ENCODE data around the gene KIF25. TPM values are rescaled to one million over a fixed set of nuclear protein-coding genes. Genes with fewer than 3 reads are reported as not detected.

Gene KIF25
- total RNA-seq, 1 donor from 2014 or later, result not detected

- Mint-ChIP-seq H3K27ac (no peak overlapping the region), H3K27me3 (no peaks in the 10 kb centered on the region), H3K4me1 (no peaks in the 10 kb centered on the region), H3K36me3 (ENCODE audit: low read depth) (no peaks in the 10 kb centered on the region), H3K4me3 (no peak overlapping the region), H3K9me3 (peaks cover 18% of the 10 kb centered on the region)
- no peak for DNase-seq
- intact Hi-C loops (cut with micrococcal nuclease), result no loop called here
Measured at GRCh38 chr6:168011291-168011690, 13.8 kb downstream of the KIF25 start.

- Mint-ChIP-seq H3K4me1 (no peaks in the 10 kb centered on the region), H3K36me3 (ENCODE audit: low read depth) (no peaks in the 10 kb centered on the region), H3K9me3 (peaks cover 18% of the 10 kb centered on the region), H3K27ac (no peak overlapping the region), H3K27me3 (no peaks in the 10 kb centered on the region), H3K4me3 (no peak overlapping the region)
- DNase-seq, result no peak
- intact Hi-C loops (cut with micrococcal nuclease), result no loop called here
Measured at GRCh38 chr6:168012431-168013249, 15.2 kb downstream of the KIF25 start.

- intact Hi-C loops (cut with micrococcal nuclease), result no loop called here
- no peak overlapping the region for H3K4me3 Mint-ChIP-seq
- DNase-seq, result no peak
- H3K27me3 Mint-ChIP-seq, result no peaks in the 10 kb centered on the region
- no peaks in the 10 kb centered on the region for H3K4me1 Mint-ChIP-seq
- H3K27ac Mint-ChIP-seq, result no peak overlapping the region
- peaks cover 18% of the 10 kb centered on the region for H3K9me3 Mint-ChIP-seq
- no peaks in the 10 kb centered on the region for H3K36me3 Mint-ChIP-seq (ENCODE audit: low read depth)
Measured at GRCh38 chr6:168013250-168013915, 15.9 kb downstream of the KIF25 start.

GRCh38 chr6:168014428-168014827 is 17.0 kb downstream of the KIF25 start:
- Mint-ChIP-seq H3K4me3 (no peak overlapping the region), H3K27me3 (no peaks in the 10 kb centered on the region), H3K36me3 (ENCODE audit: low read depth) (no peaks in the 10 kb centered on the region), H3K9me3 (peaks cover 21% of the 10 kb centered on the region), H3K4me1 (no peaks in the 10 kb centered on the region), H3K27ac (no peak overlapping the region)
- intact Hi-C loops (cut with micrococcal nuclease), result no loop called here
- no peak for DNase-seq

- DNase-seq, result no peak
- no peak overlapping the region for H3K27ac Mint-ChIP-seq
- no peaks in the 10 kb centered on the region for H3K36me3 Mint-ChIP-seq (ENCODE audit: low read depth)
- H3K9me3 Mint-ChIP-seq, result peaks cover 17% of the 10 kb centered on the region
- no peaks in the 10 kb centered on the region for H3K4me1 Mint-ChIP-seq
- no peak overlapping the region for H3K4me3 Mint-ChIP-seq
- intact Hi-C loops (cut with micrococcal nuclease), result no loop called here
- H3K27me3 Mint-ChIP-seq, result no peaks in the 10 kb centered on the region
Measured at GRCh38 chr6:168015009-168015408, 17.5 kb downstream of the KIF25 start.

- intact Hi-C loops (cut with micrococcal nuclease), result no loop called here
- DNase-seq, result no peak
- H3K36me3 Mint-ChIP-seq (ENCODE audit: low read depth), result no peaks in the 10 kb centered on the region
- peaks cover 17% of the 10 kb centered on the region for H3K9me3 Mint-ChIP-seq
- no peaks in the 10 kb centered on the region for H3K27me3 Mint-ChIP-seq
- no peak overlapping the region for H3K4me3 Mint-ChIP-seq
- H3K4me1 Mint-ChIP-seq, result no peaks in the 10 kb centered on the region
- H3K27ac Mint-ChIP-seq, result no peak overlapping the region
Measured at GRCh38 chr6:168015482-168016175, 18.2 kb downstream of the KIF25 start.

GRCh38 chr6:168016176-168016620 is 18.7 kb downstream of the KIF25 start:
- Mint-ChIP-seq H3K27ac (no peak overlapping the region), H3K4me1 (no peaks in the 10 kb centered on the region), H3K9me3 (peaks cover 12% of the 10 kb centered on the region), H3K4me3 (no peak overlapping the region), H3K36me3 (ENCODE audit: low read depth) (no peaks in the 10 kb centered on the region), H3K27me3 (no peaks in the 10 kb centered on the region)
- DNase-seq, result no peak
- intact Hi-C loops (cut with micrococcal nuclease), result no loop called here

- no peak for DNase-seq
- Mint-ChIP-seq H3K36me3 (ENCODE audit: low read depth) (no peaks in the 10 kb centered on the region), H3K27ac (no peak overlapping the region), H3K4me1 (no peaks in the 10 kb centered on the region), H3K27me3 (no peaks in the 10 kb centered on the region), H3K4me3 (no peak overlapping the region), H3K9me3 (peaks cover 7% of the 10 kb centered on the region)
- intact Hi-C loops (cut with micrococcal nuclease), result no loop called here
Measured at GRCh38 chr6:168016721-168017525, 19.5 kb downstream of the KIF25 start.

GRCh38 chr6:168017629-168018028 is 20.2 kb downstream of the KIF25 start:
- intact Hi-C loops (cut with micrococcal nuclease), result no loop called here
- DNase-seq, result no peak
- no peaks in the 10 kb centered on the region for H3K4me1 Mint-ChIP-seq
- no peak overlapping the region for H3K4me3 Mint-ChIP-seq
- H3K9me3 Mint-ChIP-seq, result peaks cover 4% of the 10 kb centered on the region
- no peaks in the 10 kb centered on the region for H3K36me3 Mint-ChIP-seq (ENCODE audit: low read depth)
- H3K27me3 Mint-ChIP-seq, result no peaks in the 10 kb centered on the region
- no peak overlapping the region for H3K27ac Mint-ChIP-seq

- no peak overlapping the region for H3K4me3 Mint-ChIP-seq
- intact Hi-C loops (cut with micrococcal nuclease), result no loop called here
- H3K27ac Mint-ChIP-seq, result no peak overlapping the region
- no peaks in the 10 kb centered on the region for H3K27me3 Mint-ChIP-seq
- no peaks in the 10 kb centered on the region for H3K4me1 Mint-ChIP-seq
- H3K9me3 Mint-ChIP-seq, result peaks cover 4% of the 10 kb centered on the region
- DNase-seq, result no peak
- no peaks in the 10 kb centered on the region for H3K36me3 Mint-ChIP-seq (ENCODE audit: low read depth)
Measured at GRCh38 chr6:168018664-168019063, 21.2 kb downstream of the KIF25 start.

- intact Hi-C loops (cut with micrococcal nuclease), result no loop called here
Measured at GRCh38 chr6:168020242-168020641, 22.8 kb downstream of the KIF25 start.

GRCh38 chr6:168021581-168021980 is 24.1 kb downstream of the KIF25 start:
- peaks cover 4% of the 10 kb centered on the region for H3K9me3 Mint-ChIP-seq
- no peaks in the 10 kb centered on the region for H3K36me3 Mint-ChIP-seq (ENCODE audit: low read depth)
- H3K27ac Mint-ChIP-seq, result no peak overlapping the region

More at GRCh38 chr6:168020242-168020641, 22.8 kb downstream of the KIF25 start:
- Mint-ChIP-seq H3K9me3 (peaks cover 4% of the 10 kb centered on the region), H3K4me3 (no peak overlapping the region), H3K27me3 (no peaks in the 10 kb centered on the region), H3K27ac (no peak overlapping the region), H3K36me3 (ENCODE audit: low read depth) (no peaks in the 10 kb centered on the region), H3K4me1 (no peaks in the 10 kb centered on the region)
- no peak for DNase-seq

GRCh38 chr6:168022488-168023321 is 25.2 kb downstream of the KIF25 start:
- Mint-ChIP-seq H3K4me3 (no peak overlapping the region), H3K36me3 (ENCODE audit: low read depth) (no peaks in the 10 kb centered on the region), H3K9me3 (peaks cover 4% of the 10 kb centered on the region), H3K27ac (no peak overlapping the region), H3K4me1 (no peaks in the 10 kb centered on the region), H3K27me3 (no peaks in the 10 kb centered on the region)
- no peak for DNase-seq
- intact Hi-C loops (cut with micrococcal nuclease), result no loop called here

More at GRCh38 chr6:168021581-168021980, 24.1 kb downstream of the KIF25 start:
- Mint-ChIP-seq H3K27me3 (no peaks in the 10 kb centered on the region), H3K4me1 (no peaks in the 10 kb centered on the region), H3K4me3 (no peak overlapping the region)
- DNase-seq, result no peak
- intact Hi-C loops (cut with micrococcal nuclease), result no loop called here

Measured in activated CD4-positive, alpha-beta T cell treated with anti-CD3 and anti-CD28 coated beads, Interleukin-2, amount 10 ng/mL, durations not matched to agents 24 days and 14 days (primary cell).